ENCODE measurements around the gene TRABD2A. TPM values are rescaled to one million over a fixed set of nuclear protein-coding genes. Genes with fewer than 3 reads are reported as not detected.
"Not testable (repeated sequence)": the region's sequence is repeated elsewhere in the genome, so short reads cannot be mapped to it uniquely, and the experiment has no call there.

Gene TRABD2A
- polyA plus RNA-seq (2013, experiment 1 of 2) = 0.88 TPM
- 0.76 TPM for polyA plus RNA-seq (2013, experiment 2 of 2)

DNA sequence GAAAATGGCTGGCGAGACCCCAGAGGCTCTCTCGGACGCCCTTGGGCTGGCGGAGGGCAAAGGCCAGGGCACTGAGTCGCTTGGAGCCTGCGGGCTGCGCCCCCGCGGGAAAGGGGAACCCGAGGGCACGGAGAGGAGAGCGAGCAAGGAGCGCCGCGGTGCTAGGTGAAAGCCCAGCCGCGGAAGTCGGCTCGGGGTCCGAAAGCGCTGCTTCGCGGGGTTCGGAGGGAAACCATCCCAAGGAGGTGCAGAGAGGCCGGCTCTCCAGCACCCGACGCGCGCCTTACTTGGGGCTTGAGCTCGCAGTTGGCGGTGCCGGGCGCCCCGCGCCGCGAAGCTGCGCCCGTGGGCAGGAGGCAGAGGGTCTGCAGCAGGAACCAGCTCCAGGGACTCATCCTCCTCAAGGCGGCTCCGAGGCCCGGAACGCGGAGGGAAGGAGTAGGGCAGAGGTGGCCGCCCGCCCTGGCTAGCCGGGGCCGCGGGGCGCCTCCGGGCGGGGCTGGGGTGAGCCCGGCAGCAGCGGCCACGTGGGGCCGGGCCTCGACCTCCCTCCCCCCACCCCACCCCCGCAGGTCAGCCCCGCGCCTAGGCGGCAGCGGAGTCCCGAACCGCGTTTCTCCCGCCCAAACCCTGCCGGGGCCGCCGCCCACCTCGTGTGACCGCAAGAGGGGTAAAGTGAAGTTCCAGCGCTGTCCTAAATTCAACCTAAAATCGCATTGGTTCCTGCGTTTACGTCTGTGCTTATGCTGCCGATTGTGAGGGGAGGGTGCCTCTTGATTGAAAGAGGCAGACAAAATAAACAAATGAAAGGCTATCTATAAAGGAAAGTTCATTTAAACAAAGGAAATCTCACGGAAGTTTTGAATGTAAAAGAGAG, at the start of gene TRABD2A:
Gene TRABD2A (minus strand): TSS at position 440 of the 877 bp plus-strand sequence. CDS start 45 bp downstream, at position 395.
- Histone ChIP-seq H3K4me1 (ENCODE audit: control insufficient read depth, insufficient read depth, low read length, poor library complexity, severe bottlenecking) (peaks cover 7% of the 10 kb centered on the region), H3K9me3 (ENCODE audit: control insufficient read depth, low read length) (no peaks in the 10 kb centered on the region), H3K4me3 (ENCODE audit: extremely low read depth, insufficient read depth, low read length, poor library complexity, severe bottlenecking) (peak within 1 kb of the TSS; percentile 34), H3K27ac (ENCODE audit: low read depth, low read length, severe bottlenecking) (no peak within 1 kb of the TSS), H3K36me3 (ENCODE audit: control insufficient read depth, insufficient read depth, low read length) (no peaks in the 10 kb centered on the region)
- 0% methylated on average over 38 to 47 of the region's 77 CpGs for WGBS, 2 experiments (ENCODE audit: insufficient coverage in 2 of 2)

- Histone ChIP-seq H3K27ac (ENCODE audit: low read depth, low read length, severe bottlenecking) (no peak overlapping the region), H3K9me3 (ENCODE audit: control insufficient read depth, low read length) (no peaks in the 10 kb centered on the region), H3K4me1 (ENCODE audit: control insufficient read depth, insufficient read depth, low read length, poor library complexity, severe bottlenecking) (no peaks in the 10 kb centered on the region), H3K36me3 (ENCODE audit: control insufficient read depth, insufficient read depth, low read length) (no peaks in the 10 kb centered on the region), H3K4me3 (ENCODE audit: extremely low read depth, insufficient read depth, low read length, poor library complexity, severe bottlenecking) (no peak overlapping the region)
- 64 to 68% methylated on average over 2 of the region's 3 CpGs for WGBS, 2 experiments (ENCODE audit: insufficient coverage in 2 of 2)
These were observed 46.4 kb upstream of the TRABD2A start for GRCh38 chr2:84927275-84927627.

DNA sequence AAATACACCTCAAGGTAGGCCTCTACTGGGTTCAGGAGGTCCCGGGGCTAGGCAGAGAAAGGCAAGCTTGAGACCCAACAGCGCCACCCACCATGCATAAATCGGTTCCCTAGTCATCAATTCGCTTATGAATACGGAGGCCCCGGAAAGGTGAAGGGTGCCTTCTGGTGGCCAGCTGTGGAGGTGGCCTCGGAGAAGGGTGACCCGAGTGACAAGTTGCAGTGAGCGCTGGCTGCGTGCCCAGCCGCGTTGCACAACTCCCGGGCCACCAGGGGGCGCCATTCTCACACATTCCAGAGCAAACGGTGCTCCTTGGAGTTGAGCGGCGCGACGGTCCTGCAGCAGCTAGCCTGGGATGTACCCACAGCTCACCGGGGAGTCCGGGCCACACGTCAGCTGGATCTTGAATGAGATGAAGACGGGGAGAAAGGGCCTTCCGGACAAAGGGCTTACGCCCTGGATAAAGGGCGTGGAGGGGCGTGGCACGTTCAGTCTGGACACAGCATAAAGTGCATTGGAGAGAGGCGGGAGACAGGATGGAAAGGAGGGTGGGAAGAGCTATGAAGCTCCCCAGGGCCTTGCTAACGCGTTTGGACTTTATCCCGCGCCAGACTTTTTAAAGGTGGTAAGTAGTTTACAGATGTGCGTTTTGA, 45.0 kb upstream of the TRABD2A start:
- H3K9me3 ChIP-seq (ENCODE audit: control insufficient read depth, low read length) = no peaks in the 10 kb centered on the region
- H3K4me3 ChIP-seq (ENCODE audit: extremely low read depth, insufficient read depth, low read length, poor library complexity, severe bottlenecking) = no peak overlapping the region
- H3K4me1 ChIP-seq (ENCODE audit: control insufficient read depth, insufficient read depth, low read length, poor library complexity, severe bottlenecking) = no peaks in the 10 kb centered on the region
- no peak overlapping the region for H3K27ac ChIP-seq (ENCODE audit: low read depth, low read length, severe bottlenecking)
- WGBS, 2 experiments (ENCODE audit: insufficient coverage in 2 of 2) = 17 to 30% methylated on average over 22 to 29 of the region's 34 CpGs
- no peaks in the 10 kb centered on the region for H3K36me3 ChIP-seq (ENCODE audit: control insufficient read depth, insufficient read depth, low read length)

DNA sequence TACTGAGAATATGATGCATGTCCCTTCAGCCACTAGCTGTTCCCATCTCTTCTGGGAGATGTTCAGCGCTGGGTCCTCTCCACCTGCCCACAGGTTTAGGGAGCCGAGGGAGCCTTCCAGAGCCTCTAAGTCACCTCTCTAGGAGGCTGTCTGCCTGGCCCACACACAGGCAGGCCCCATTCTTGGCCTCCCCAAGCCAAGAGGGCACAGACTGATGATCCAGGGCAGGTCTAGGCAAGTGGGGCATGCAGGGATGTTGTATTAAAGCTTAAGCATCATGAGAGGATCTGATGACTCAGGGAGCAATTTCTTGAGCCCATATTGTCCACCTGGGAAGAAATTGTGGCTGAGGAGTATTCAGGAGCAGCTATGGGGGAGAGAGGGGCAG, 44.4 kb upstream of the TRABD2A start:
- WGBS, 2 experiments (ENCODE audit: insufficient coverage in 2 of 2) = 94 to 100% methylated on average over 2 of the region's 2 CpGs
- H3K4me3 ChIP-seq (ENCODE audit: extremely low read depth, insufficient read depth, low read length, poor library complexity, severe bottlenecking) = no peak overlapping the region
- H3K36me3 ChIP-seq (ENCODE audit: control insufficient read depth, insufficient read depth, low read length) = no peaks in the 10 kb centered on the region
- no peak overlapping the region for H3K27ac ChIP-seq (ENCODE audit: low read depth, low read length, severe bottlenecking)
- H3K9me3 ChIP-seq (ENCODE audit: control insufficient read depth, low read length) = no peaks in the 10 kb centered on the region
- peaks cover 4% of the 10 kb centered on the region for H3K4me1 ChIP-seq (ENCODE audit: control insufficient read depth, insufficient read depth, low read length, poor library complexity, severe bottlenecking)

DNA sequence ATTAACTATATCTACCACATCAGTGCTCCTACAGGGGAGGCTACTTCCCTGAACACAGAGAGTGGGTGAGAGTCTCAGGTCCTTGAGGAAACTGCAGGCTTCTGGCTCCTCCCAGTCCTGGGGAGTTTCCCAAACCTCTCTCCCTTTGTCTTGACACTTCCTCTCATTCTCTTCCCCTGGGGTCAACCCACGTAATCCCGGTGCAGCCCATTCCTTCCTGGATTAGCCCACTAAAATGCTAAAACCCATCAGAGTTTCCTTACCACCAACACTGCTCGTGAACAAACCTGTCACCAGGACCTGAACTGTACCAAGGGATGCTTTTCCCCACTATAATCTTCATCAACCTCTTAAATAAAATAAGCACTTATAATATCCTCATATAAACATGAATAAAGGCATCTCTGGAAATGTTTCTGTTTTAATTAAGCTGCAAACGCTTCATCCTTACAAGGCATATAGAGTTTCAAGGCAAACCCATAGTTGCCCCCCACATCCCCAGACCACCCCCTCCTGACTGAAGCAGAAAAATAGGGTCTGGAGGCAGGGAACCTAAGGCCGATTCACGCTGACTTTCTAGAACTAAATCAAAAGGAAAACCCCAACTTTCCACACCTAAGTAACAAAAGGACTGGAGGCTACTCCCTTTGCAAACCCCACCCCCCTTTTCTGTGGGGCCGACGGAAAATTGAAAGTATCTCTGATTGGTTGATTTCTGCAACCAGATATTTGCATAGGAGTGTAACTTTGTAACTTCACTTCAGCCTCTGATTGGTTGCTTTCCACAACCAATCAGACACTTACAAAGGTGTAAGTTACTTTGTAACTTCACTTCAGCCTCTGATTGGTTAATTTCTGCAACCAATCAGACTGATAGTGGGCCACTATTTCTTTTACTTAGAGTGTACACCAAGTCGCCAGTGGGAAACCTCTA, 43.6 kb upstream of the TRABD2A start:
- peaks cover 9% of the 10 kb centered on the region for H3K4me1 ChIP-seq (ENCODE audit: control insufficient read depth, insufficient read depth, low read length, poor library complexity, severe bottlenecking)
- 66 to 71% methylated on average over 4 of the region's 9 CpGs for WGBS, 2 experiments (ENCODE audit: insufficient coverage in 2 of 2)

GRCh38 chr2:84923009-84923408, 42.1 kb upstream of the TRABD2A start:
- Histone ChIP-seq H3K4me3 (ENCODE audit: extremely low read depth, insufficient read depth, low read length, poor library complexity, severe bottlenecking) (no peak overlapping the region), H3K36me3 (ENCODE audit: control insufficient read depth, insufficient read depth, low read length) (no peaks in the 10 kb centered on the region), H3K4me1 (ENCODE audit: control insufficient read depth, insufficient read depth, low read length, poor library complexity, severe bottlenecking) (peaks cover 11% of the 10 kb centered on the region), H3K27ac (ENCODE audit: low read depth, low read length, severe bottlenecking) (no peak overlapping the region), H3K9me3 (ENCODE audit: control insufficient read depth, low read length) (no peaks in the 10 kb centered on the region)

More for the DNA sequence above, 43.6 kb upstream of the TRABD2A start:
- Histone ChIP-seq H3K4me3 (ENCODE audit: extremely low read depth, insufficient read depth, low read length, poor library complexity, severe bottlenecking) (no peak overlapping the region), H3K27ac (ENCODE audit: low read depth, low read length, severe bottlenecking) (peak overlapping the region; percentile 64), H3K36me3 (ENCODE audit: control insufficient read depth, insufficient read depth, low read length) (no peaks in the 10 kb centered on the region), H3K9me3 (ENCODE audit: control insufficient read depth, low read length) (no peaks in the 10 kb centered on the region)

DNA sequence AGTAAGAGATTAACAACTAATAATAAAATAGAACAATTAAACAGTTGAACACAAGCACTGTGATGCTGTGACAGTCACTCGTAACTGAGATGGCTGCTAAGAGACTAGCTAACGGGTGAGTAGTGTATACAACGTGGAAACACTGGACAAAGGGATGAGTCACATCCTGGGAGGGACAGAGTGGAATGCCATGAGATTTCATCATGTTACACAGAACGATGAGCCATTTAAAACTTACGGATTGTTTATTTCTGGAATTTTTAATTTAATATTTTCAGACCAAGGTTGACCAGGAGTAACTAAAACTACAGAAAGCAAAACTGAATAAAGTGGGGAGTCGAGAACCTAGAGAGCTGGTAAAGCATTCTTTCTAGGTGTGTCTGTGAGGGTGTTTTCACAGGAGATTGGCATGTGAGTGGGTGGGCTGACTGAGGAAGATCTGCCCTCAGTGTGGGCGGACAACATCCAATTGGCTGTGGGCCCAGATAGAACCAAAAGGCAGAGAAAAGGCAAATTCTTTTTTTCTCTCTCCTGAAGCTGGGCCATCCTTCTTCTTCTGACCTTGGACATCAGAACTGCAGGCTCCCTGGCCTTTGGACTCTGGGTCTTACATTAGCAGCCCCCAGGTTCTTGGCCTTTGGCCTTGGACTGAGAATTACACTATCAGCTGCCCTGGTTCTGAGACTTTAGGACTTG, 39.1 kb upstream of the TRABD2A start:
- no peaks in the 10 kb centered on the region for H3K9me3 ChIP-seq (ENCODE audit: control insufficient read depth, low read length)
- H3K36me3 ChIP-seq (ENCODE audit: control insufficient read depth, insufficient read depth, low read length) = no peaks in the 10 kb centered on the region
- H3K27ac ChIP-seq (ENCODE audit: low read depth, low read length, severe bottlenecking) = peak overlapping the region; percentile 96
- H3K4me3 ChIP-seq (ENCODE audit: extremely low read depth, insufficient read depth, low read length, poor library complexity, severe bottlenecking) = no peak overlapping the region
- 43 to 48% methylated on average over 5 of the region's 7 CpGs for WGBS, 2 experiments (ENCODE audit: insufficient coverage in 2 of 2)
- H3K4me1 ChIP-seq (ENCODE audit: control insufficient read depth, insufficient read depth, low read length, poor library complexity, severe bottlenecking) = peaks cover 11% of the 10 kb centered on the region

DNA sequence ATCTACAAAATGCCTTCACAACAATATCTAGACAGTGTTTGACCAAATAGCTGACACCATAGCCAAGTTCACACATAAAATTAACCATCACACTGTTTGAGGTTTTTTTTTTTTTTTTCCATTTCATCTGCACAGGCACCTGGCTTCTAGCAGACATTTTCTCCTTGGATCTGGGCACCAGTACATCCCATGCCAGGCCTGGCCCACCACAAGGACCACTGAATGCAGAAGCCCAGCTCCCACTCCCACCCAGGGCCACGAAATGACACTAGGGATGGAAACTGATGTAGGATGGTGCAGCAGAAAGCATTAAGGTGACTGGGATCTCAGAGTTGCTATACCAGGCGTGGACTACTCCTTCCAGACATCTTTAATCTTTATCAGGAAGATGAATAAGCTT, 37.5 kb upstream of the TRABD2A start:
- no peaks in the 10 kb centered on the region for H3K36me3 ChIP-seq (ENCODE audit: control insufficient read depth, insufficient read depth, low read length)
- no peak overlapping the region for H3K4me3 ChIP-seq (ENCODE audit: extremely low read depth, insufficient read depth, low read length, poor library complexity, severe bottlenecking)
- H3K27ac ChIP-seq (ENCODE audit: low read depth, low read length, severe bottlenecking) = no peak overlapping the region
- no peaks in the 10 kb centered on the region for H3K9me3 ChIP-seq (ENCODE audit: control insufficient read depth, low read length)
- no CpG with 5 or more reads among the region's 2 CpGs for WGBS, 2 experiments (ENCODE audit: insufficient coverage in 2 of 2)
- H3K4me1 ChIP-seq (ENCODE audit: control insufficient read depth, insufficient read depth, low read length, poor library complexity, severe bottlenecking) = peaks cover 11% of the 10 kb centered on the region

DNA sequence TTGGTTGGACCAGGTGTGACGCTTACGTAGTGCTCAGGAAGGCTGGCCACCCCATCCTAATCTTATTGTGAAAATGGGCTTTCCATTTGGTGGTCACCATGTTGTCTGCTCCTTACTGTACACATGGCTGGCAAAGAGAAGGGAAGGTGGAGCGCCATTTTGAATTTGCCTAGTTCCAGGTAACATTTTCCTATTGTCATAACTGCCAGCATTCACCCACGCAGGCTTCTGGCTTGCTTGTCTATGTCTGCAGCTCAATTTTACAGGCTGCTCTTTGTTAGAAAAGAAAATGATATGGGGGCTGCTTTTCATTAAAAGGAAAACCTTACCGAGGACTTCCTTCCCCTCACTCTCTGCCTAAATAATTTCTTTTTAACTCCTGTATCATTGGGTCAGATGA, 36.9 kb upstream of the TRABD2A start:
- WGBS, 2 experiments (ENCODE audit: insufficient coverage in 2 of 2) = 80 to 100% methylated on average over 2 to 3 of the region's 5 CpGs
- not testable (repeated sequence) for H3K9me3 ChIP-seq (ENCODE audit: control insufficient read depth, low read length); H3K36me3 ChIP-seq (ENCODE audit: control insufficient read depth, insufficient read depth, low read length); H3K27ac ChIP-seq (ENCODE audit: low read depth, low read length, severe bottlenecking); H3K4me3 ChIP-seq (ENCODE audit: extremely low read depth, insufficient read depth, low read length, poor library complexity, severe bottlenecking)
- peaks cover 11% of the 10 kb centered on the region for H3K4me1 ChIP-seq (ENCODE audit: control insufficient read depth, insufficient read depth, low read length, poor library complexity, severe bottlenecking)

DNA sequence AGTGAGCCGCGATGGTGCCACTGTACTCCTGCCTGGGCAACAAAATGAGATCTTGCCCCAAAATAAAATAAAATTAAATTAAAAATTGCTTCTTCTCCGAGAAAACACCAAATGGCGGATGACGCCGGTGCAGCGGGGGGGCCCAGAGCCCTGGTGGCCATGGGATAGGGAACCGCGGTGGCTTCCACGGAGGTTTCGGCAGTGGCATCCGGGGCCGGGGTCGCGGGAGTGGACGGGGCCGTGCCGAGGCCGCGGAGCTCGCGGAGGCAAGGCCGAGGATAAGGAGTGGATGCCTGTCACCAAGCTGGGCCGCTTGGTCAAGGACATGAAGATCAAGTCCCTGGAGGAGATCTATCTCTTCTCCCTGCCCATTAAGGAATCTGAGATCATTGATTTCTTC, 34.8 kb upstream of the TRABD2A start:
- H3K27ac ChIP-seq (ENCODE audit: low read depth, low read length, severe bottlenecking); H3K36me3 ChIP-seq (ENCODE audit: control insufficient read depth, insufficient read depth, low read length); H3K9me3 ChIP-seq (ENCODE audit: control insufficient read depth, low read length); H3K4me3 ChIP-seq (ENCODE audit: extremely low read depth, insufficient read depth, low read length, poor library complexity, severe bottlenecking): not testable (repeated sequence)
- 96 to 97% methylated on average over 5 to 14 of the region's 24 CpGs for WGBS, 2 experiments (ENCODE audit: insufficient coverage in 2 of 2)
- H3K4me1 ChIP-seq (ENCODE audit: control insufficient read depth, insufficient read depth, low read length, poor library complexity, severe bottlenecking) = peaks cover 11% of the 10 kb centered on the region

Data from mesodermal cell (in vitro differentiated cells).